ENCODE results near the gene NUDT16L1.
"Not testable (repeated sequence)": the region's sequence is repeated elsewhere in the genome, so short reads cannot be mapped to it uniquely, and the experiment has no call there.

The NUDT16L1 gene

GRCh38 chr16:4648917-4649316 lies 44.4 kb upstream of the NUDT16L1 start:
- peaks cover 53% of the 10 kb centered on the region for H4K20me1 ChIP-seq (ENCODE audit: insufficient read depth, low read length)
- no peak overlapping the region for H3K9ac ChIP-seq (ENCODE audit: low read depth, low read length)
- no peak overlapping the region for H3K27ac ChIP-seq (ENCODE audit: low read length)
- peaks cover 44% of the 10 kb centered on the region for H3K79me2 ChIP-seq (ENCODE audit: insufficient read depth, low read length)
- H3K4me2 ChIP-seq (ENCODE audit: insufficient read depth, low read length) = no peak overlapping the region
- no peak for ATAC-seq (ENCODE audit: insufficient read depth, low read depth)
- no peak overlapping the region for H2AFZ ChIP-seq (ENCODE audit: low read depth, low read length)
- H3K9me3 ChIP-seq (ENCODE audit: insufficient read depth, low read length, severe bottlenecking) = no peaks in the 10 kb centered on the region
- no peaks in the 10 kb centered on the region for H3K4me1 ChIP-seq (ENCODE audit: insufficient read depth, low read length)
- TF ChIP-seq EZH2 (IDR thresholded peaks at IDR 0.05; ENCODE audit: borderline replicate concordance, low read depth, low read length, severe bottlenecking) (no peak), CTCF (IDR thresholded peaks at IDR 0.05; ENCODE audit: borderline replicate concordance, extremely low read depth, low read length, poor library complexity, severe bottlenecking) (peak; percentile 23)
- DNase-seq = no peak
- H3K27me3 ChIP-seq (ENCODE audit: insufficient read depth, low read length, poor library complexity) = no peaks in the 10 kb centered on the region
- H3K36me3 ChIP-seq (ENCODE audit: insufficient read depth, low read length) = peaks cover 44% of the 10 kb centered on the region
- H3K4me3 ChIP-seq (ENCODE audit: low read depth in 1 of 2, low read length in 2 of 2) = no peak overlapping the region

DNA sequence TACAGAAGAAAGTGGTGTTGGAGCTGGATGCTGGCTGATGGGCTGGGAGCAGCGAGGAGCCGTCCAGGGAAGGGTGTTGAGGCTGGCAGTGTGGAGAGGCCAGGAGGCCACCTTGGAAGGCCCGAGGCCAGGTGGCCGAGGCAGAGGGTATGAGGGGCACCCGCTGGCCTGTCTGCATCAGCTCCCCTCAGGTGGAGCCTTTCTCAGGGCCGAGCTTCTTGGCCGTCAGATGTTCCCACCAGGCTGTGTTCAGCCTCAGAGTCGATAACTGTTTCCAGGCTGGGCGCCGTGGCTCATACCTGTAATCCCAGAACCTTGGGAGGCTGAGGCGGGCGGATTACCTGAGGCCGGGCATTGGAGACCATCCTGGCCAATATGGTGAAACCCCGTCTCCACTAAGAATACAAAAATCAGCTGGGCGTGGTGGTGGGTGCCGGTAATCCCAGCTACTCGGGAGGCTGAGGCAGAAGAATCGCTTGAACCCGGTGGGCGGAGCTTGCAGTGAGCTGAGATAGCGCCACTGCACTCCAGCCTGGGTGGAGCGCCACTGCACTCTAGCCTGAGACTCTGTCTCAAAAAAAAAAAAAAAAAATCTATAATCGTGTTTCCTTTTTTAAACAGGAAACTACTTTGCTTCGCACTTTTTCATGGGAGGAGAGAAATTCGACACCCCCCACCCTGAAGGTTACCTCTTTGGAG lies 43.5 kb upstream of the NUDT16L1 start:
- Histone ChIP-seq H3K9ac (ENCODE audit: low read depth, low read length) (no peak overlapping the region), H3K36me3 (ENCODE audit: insufficient read depth, low read length) (peaks cover 51% of the 10 kb centered on the region), H2AFZ (ENCODE audit: low read depth, low read length) (no peak overlapping the region), H3K79me2 (ENCODE audit: insufficient read depth, low read length) (peaks cover 38% of the 10 kb centered on the region), H4K20me1 (ENCODE audit: insufficient read depth, low read length) (peaks cover 53% of the 10 kb centered on the region), H3K4me2 (ENCODE audit: insufficient read depth, low read length) (no peak overlapping the region), H3K27ac (ENCODE audit: low read length) (no peak overlapping the region), H3K27me3 (ENCODE audit: insufficient read depth, low read length, poor library complexity) (no peaks in the 10 kb centered on the region), H3K4me1 (ENCODE audit: insufficient read depth, low read length) (no peaks in the 10 kb centered on the region), H3K9me3 (ENCODE audit: insufficient read depth, low read length, severe bottlenecking) (no peaks in the 10 kb centered on the region), H3K4me3 (ENCODE audit: low read depth in 1 of 2, low read length in 2 of 2) (no peak overlapping the region)
- ATAC-seq (ENCODE audit: insufficient read depth, low read depth) (peak; percentile 20; the same call in 1 of the 3 replicates), DNase-seq (peak; percentile 36)
- TF ChIP-seq CTCF (IDR thresholded peaks at IDR 0.05; ENCODE audit: borderline replicate concordance, extremely low read depth, low read length, poor library complexity, severe bottlenecking) (no peak), EZH2 (IDR thresholded peaks at IDR 0.05; ENCODE audit: borderline replicate concordance, low read depth, low read length, severe bottlenecking) (no peak)

DNA sequence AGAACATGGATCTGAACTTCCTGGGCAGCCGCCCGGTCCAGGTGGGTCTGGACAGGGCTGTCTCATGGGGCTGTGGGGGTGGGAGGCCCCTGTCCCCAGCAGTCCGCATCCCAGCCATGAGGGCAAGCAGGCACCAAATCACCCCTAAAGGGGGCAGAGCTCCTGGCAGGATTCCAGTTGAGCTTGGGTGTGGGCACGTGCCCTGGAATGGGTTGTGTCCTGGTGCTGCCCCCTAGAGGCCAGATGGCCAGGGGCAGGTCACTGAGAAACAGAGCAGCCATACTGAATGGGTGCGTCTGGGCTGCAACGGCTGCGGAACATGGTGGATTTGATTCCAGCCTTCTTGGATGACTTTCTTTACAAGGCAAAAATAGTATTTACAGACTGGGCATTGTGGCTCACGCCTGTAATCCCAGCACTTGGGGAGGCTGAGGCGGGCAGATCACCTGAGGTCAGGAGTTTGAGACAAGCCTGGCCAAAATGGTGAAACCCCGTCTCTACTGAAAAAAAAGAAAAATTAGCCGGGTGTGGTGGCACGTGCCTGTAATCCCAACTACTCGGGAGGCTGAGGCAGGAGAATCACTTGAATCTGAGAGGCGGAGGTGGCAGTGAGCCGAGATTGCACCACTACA lies 42.8 kb upstream of the NUDT16L1 start:
- H3K36me3 ChIP-seq (ENCODE audit: insufficient read depth, low read length) = peaks cover 57% of the 10 kb centered on the region
- peaks cover 31% of the 10 kb centered on the region for H3K79me2 ChIP-seq (ENCODE audit: insufficient read depth, low read length)
- H4K20me1 ChIP-seq (ENCODE audit: insufficient read depth, low read length) = peaks cover 56% of the 10 kb centered on the region

More for the DNA sequence above, 42.8 kb upstream of the NUDT16L1 start:
- H3K27ac ChIP-seq (ENCODE audit: low read length); H3K9ac ChIP-seq (ENCODE audit: low read depth, low read length); H3K4me3 ChIP-seq (ENCODE audit: low read depth in 1 of 2, low read length in 2 of 2); H3K27me3 ChIP-seq (ENCODE audit: insufficient read depth, low read length, poor library complexity); H3K4me2 ChIP-seq (ENCODE audit: insufficient read depth, low read length); H3K4me1 ChIP-seq (ENCODE audit: insufficient read depth, low read length); H2AFZ ChIP-seq (ENCODE audit: low read depth, low read length); H3K9me3 ChIP-seq (ENCODE audit: insufficient read depth, low read length, severe bottlenecking): not testable (repeated sequence)
- DNase-seq (peak; percentile 72), ATAC-seq (ENCODE audit: insufficient read depth, low read depth) (peak; percentile 82)
- peak; percentile 88 for TF ChIP-seq CTCF (IDR thresholded peaks at IDR 0.05; ENCODE audit: borderline replicate concordance, extremely low read depth, low read length, poor library complexity, severe bottlenecking)

Data from DND-41 (cell line).